ENCODE results near the gene PSMD8. TPM values are rescaled to one million over a fixed set of nuclear protein-coding genes. Genes with fewer than 3 reads are reported as not detected.
A peak's percentile ranks its signal among the peaks of the same experiment; 100 is the strongest.

PSMD8 gene
- total RNA-seq, 2 donors from 2014 or later = 126 to 184 TPM

DNA sequence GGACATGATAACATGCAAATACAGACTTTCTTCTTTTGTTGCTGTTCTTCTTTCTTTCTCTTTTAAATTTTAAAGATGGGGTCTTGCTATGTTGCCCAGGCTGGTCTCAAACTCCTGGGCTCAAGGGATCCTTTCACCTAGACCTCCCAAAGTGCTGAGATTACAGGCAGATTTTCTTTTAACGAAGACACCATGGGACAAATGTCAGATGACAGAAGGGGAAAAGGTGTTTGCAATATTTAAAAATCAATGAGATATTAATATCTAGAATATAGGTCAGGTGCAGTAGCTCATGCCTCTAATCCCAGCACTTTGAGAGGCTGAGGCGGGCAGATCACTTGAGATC, 55.4 kb downstream of the PSMD8 start:
- TF ChIP-seq, protein P1, sequence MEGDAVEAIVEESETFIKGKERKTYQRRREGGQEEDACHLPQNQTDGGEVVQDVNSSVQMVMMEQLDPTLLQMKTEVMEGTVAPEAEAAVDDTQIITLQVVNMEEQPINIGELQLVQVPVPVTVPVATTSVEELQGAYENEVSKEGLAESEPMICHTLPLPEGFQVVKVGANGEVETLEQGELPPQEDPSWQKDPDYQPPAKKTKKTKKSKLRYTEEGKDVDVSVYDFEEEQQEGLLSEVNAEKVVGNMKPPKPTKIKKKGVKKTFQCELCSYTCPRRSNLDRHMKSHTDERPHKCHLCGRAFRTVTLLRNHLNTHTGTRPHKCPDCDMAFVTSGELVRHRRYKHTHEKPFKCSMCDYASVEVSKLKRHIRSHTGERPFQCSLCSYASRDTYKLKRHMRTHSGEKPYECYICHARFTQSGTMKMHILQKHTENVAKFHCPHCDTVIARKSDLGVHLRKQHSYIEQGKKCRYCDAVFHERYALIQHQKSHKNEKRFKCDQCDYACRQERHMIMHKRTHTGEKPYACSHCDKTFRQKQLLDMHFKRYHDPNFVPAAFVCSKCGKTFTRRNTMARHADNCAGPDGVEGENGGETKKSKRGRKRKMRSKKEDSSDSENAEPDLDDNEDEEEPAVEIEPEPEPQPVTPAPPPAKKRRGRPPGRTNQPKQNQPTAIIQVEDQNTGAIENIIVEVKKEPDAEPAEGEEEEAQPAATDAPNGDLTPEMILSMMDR (IDR thresholded peaks at IDR 0.05) = no peak
- H3K27me3 ChIP-seq = no peaks in the 10 kb centered on the region
- no peak overlapping the region for H3K27ac ChIP-seq
- no peak for DNase-seq
- no peak overlapping the region for H3K4me3 ChIP-seq
- H3K9me3 ChIP-seq = no peaks in the 10 kb centered on the region
- no peak overlapping the region for H3K9ac ChIP-seq (ENCODE audit: low read depth in 2 of 2, low read length in 2 of 2)
- no peaks in the 10 kb centered on the region for H3K4me1 ChIP-seq
- intact Hi-C loops (cut with DNase I) = no loop called here
- H3K36me3 ChIP-seq = no peaks in the 10 kb centered on the region

DNA sequence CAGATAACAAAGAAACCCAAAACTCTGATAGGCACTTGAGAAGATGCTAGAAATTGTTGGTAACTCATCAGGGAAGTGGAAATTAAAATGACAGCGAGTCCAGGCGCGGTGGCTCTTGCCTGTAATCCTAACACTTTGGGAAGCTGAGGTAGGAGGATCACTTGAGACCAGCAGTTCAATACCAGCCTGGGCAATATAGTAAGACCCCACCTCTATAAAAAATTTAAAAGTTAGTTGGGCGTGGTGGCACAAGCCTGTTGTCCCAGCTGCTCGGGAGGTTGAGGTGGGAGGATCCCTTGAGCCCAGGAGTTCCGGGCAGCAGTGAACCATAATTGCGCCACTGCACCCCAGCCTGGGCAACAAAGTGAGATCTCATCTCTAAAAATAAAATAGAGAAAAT, 56.6 kb downstream of the PSMD8 start:
- H3K4me3 ChIP-seq = no peak overlapping the region
- no peak overlapping the region for H3K9ac ChIP-seq (ENCODE audit: low read depth in 2 of 2, low read length in 2 of 2)
- no peaks in the 10 kb centered on the region for H3K9me3 ChIP-seq
- no peak for DNase-seq
- TF ChIP-seq, protein P1 (IDR thresholded peaks at IDR 0.05) = no peak
- no peaks in the 10 kb centered on the region for H3K4me1 ChIP-seq
- no peak overlapping the region for H3K27ac ChIP-seq
- H3K27me3 ChIP-seq = no peaks in the 10 kb centered on the region
- no peaks in the 10 kb centered on the region for H3K36me3 ChIP-seq
- intact Hi-C loops (cut with DNase I) = no loop called here

DNA sequence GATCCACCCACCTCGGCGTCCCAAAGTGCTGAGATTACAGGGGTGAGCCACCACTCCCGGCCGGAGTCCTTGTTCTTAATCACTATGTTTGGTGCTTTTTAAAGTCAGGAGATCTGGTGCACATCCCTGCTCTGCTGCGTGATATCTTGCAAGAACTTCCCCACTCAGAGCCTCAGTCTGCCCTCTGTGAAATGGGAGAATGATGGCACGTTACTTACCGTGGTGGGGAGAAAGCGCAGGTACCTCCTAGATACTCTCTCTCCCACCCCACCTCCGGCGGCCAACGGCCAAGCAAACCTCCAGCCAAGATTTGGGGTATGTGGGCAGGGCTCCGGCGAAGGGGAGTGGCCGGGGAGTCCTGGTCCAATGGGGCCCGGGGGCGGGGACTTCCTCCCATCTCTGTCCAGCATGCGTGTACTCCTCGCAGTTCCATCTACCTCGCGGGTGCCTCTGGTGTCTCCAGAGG, 58.9 kb downstream of the PSMD8 start, which contains the start of gene RYR1:
Gene RYR1, plus strand, starts transcription at position 424 of the 466 bp plus-strand sequence. CDS start 139 bp downstream, outside the sequence.
- DNase-seq = peak; percentile 47
- TF ChIP-seq, protein P1 (IDR thresholded peaks at IDR 0.05) = no peak
- Histone ChIP-seq H3K27me3 (no peaks in the 10 kb centered on the region), H3K9ac (ENCODE audit: low read depth in 2 of 2, low read length in 2 of 2) (no peak within 1 kb of the TSS), H3K4me3 (no peak within 1 kb of the TSS), H3K27ac (no peak within 1 kb of the TSS), H3K4me1 (no peaks in the 10 kb centered on the region), H3K9me3 (no peaks in the 10 kb centered on the region), H3K36me3 (no peaks in the 10 kb centered on the region)
- intact Hi-C loops (cut with DNase I) = no loop called here

Other genes with a start within 250 kb of the PSMD8 start
- not detected for gene DPF1, start 150.3 kb upstream of the PSMD8 start, total RNA-seq
- gene PPP1R14A, start 118.2 kb upstream of the PSMD8 start, total RNA-seq = 10 to 100 TPM; 11.0 to 27.8 TPM
- 100 to 1,000 TPM; 790 to 935 TPM for gene SPINT2, start 110.0 kb upstream of the PSMD8 start, total RNA-seq
- gene C19orf33, start 70.3 kb upstream of the PSMD8 start, total RNA-seq = 100 to 1,000 TPM; 111 to 159 TPM
- 10 to 100 TPM; 28.8 to 58.3 TPM for gene YIF1B, start 58.6 kb upstream of the PSMD8 start, total RNA-seq
- 10 to 100 TPM; 19.8 to 23.4 TPM for gene KCNK6, start 54.7 kb upstream of the PSMD8 start, total RNA-seq
- 1 to 10 TPM; 3.2 to 8.4 TPM for gene CATSPERG, start 38.7 kb upstream of the PSMD8 start, total RNA-seq
- gene GGN, start 13.5 kb downstream of the PSMD8 start, total RNA-seq = under 1 TPM; 0.37 to 0.45 TPM
- under 1 TPM; 0.61 to 0.99 TPM for gene SPRED3, start 14.1 kb downstream of the PSMD8 start, total RNA-seq
- gene FAM98C, start 28.5 kb downstream of the PSMD8 start, total RNA-seq = 10 to 100 TPM; 31.4 to 35.4 TPM
- gene RASGRP4, start 51.6 kb downstream of the PSMD8 start, total RNA-seq = under 1 TPM; 0.84 to 0.90 TPM
- under 1 TPM; 0.64 to 0.89 TPM for gene RYR1, start 59.1 kb downstream of the PSMD8 start, total RNA-seq
- 1 to 10 TPM; 2.6 to 4.9 TPM for gene MAP4K1, start 243.4 kb downstream of the PSMD8 start, total RNA-seq
- gene EIF3K, start 244.6 kb downstream of the PSMD8 start, total RNA-seq = 100 to 1,000 TPM; 367 to 445 TPM

All from colonic mucosa (tissue), 4 donors.